ENCODE measurements around the gene CACYBP. TPM values are rescaled to one million over a fixed set of nuclear protein-coding genes. Genes with fewer than 3 reads are reported as not detected.

CACYBP gene
- total and polyA plus RNA-seq, 2 of the 8 experiments (the other 6 are each of a cell fraction or from before 2014, with no cell fraction given) = 28.3 to 247 TPM

GRCh38 chr1:175043824-175044223, 44.1 kb downstream of the CACYBP start:
- Histone ChIP-seq H2AFZ (ENCODE audit: low read length) (peak overlapping the region; percentile 64), H4K5ac (ENCODE audit: insufficient read length, low read depth, low read length) (no peak overlapping the region), H4K20me1 (replicated peaks in 1 of 2; ENCODE audit: control insufficient read depth in 1 of 2, insufficient read depth in 2 of 2, low read length in 2 of 2) (no peaks in the 10 kb centered on the region), H2BK15ac (ENCODE audit: low read length) (0 out of 2 replicates have a peak overlapping the region, but pooled peaks have one; percentile 88), H2AK5ac (ENCODE audit: low read depth, low read length) (no peak overlapping the region), H2BK5ac (ENCODE audit: low read depth, low read length) (no peak overlapping the region), H2BK120ac (replicated peaks; ENCODE audit: low read depth, low read length) (no peak overlapping the region), H3K4ac (replicated peaks; ENCODE audit: insufficient read length, low read depth, low read length) (no peak overlapping the region), H3K4me1 (replicated peaks in 1 of 4; ENCODE audit: control insufficient read depth in 3 of 4, insufficient read depth in 4 of 4, low read length in 3 of 4) (peaks cover 0 to 5% (median 2%) of the 10 kb centered on the region in 4 experiments; a peak in 1 of 7 replicates), H3K14ac (ENCODE audit: insufficient read length) (no peak overlapping the region), H3K36me3 (ENCODE audit: control insufficient read depth in 2 of 4, insufficient read depth in 4 of 4, low read length in 3 of 4) (no peaks in the 10 kb centered on the region), H3K18ac (ENCODE audit: extremely low read depth, low read length) (peak overlapping the region; percentile 32; the same call in 1 of the 2 replicates), H2BK12ac (ENCODE audit: low read depth, low read length) (no peak overlapping the region), H4K91ac (replicated peaks; ENCODE audit: insufficient read length, low read length) (no peak overlapping the region), H3K79me1 (ENCODE audit: low read depth, low read length) (no peaks in the 10 kb centered on the region), H3K4me3 (ENCODE audit: extremely low read depth in 1 of 4, insufficient read depth in 2 of 4, low read depth in 3 of 4, low read length in 4 of 4) (no peak overlapping the region), H3K4me2 (ENCODE audit: insufficient read depth in 1 of 2, low read depth in 2 of 2, low read length in 2 of 2) (no peak overlapping the region), H3K23ac (ENCODE audit: insufficient read length) (no peak overlapping the region), H3K27me3 (replicated peaks in 1 of 4; ENCODE audit: control insufficient read depth in 3 of 4, extremely low read depth in 1 of 4, insufficient read depth in 3 of 4, low read length in 3 of 4) (no peaks in the 10 kb centered on the region), H4K8ac (ENCODE audit: extremely low read depth, insufficient read depth, low read length) (peak overlapping the region; percentile 85; the same call in 1 of the 2 replicates), H3K23me2 (ENCODE audit: low read depth, low read length) (no peaks in the 10 kb centered on the region), H3K56ac (replicated peaks; ENCODE audit: insufficient read length, low read depth, low read length) (no peak overlapping the region), H3K9me3 (ENCODE audit: insufficient read depth in 2 of 2, low read depth in 1 of 2, low read length in 1 of 2) (no peaks in the 10 kb centered on the region; a peak in 1 of 4 replicates), H3K27ac (ENCODE audit: low read depth, low read length) (no peak overlapping the region), H3K79me2 (ENCODE audit: control insufficient read depth in 1 of 2, insufficient read depth in 2 of 2, low read length in 2 of 2) (no peaks in the 10 kb centered on the region), H2BK20ac (ENCODE audit: low read length) (peak overlapping the region; percentile 18; the same call in 1 of the 2 replicates), H3K9ac (replicated peaks in 1 of 4; ENCODE audit: extremely low read depth in 1 of 4, low read depth in 3 of 4, low read length in 3 of 4) (no peak overlapping the region)
- TF ChIP-seq KDM5A (IDR thresholded peaks at IDR 0.05; ENCODE audit: low read length) (no peak), TEAD4 (IDR thresholded peaks at IDR 0.05; ENCODE audit: low read depth, low read length) (peak; percentile 87)
- ChIA-PET CTCF (ENCODE audit: partially characterized antibody) (interaction anchor here (0.7 to 1.3 kb wide), 2 partner anchors 8 to 433 kb away, joined by 3 read pairs; no protein-coding TSS in a partner anchor), POLR2A (ENCODE audit: partially characterized antibody) (interaction anchor here (0.7 kb wide), 1 partner anchor 68 kb away, joined by 3 read pairs; no protein-coding TSS in a partner anchor)
- WGBS, 2 experiments (ENCODE audit: extremely low coverage in 1 of 2, insufficient coverage in 1 of 2, insufficient read length in 1 of 2, insufficient replicate concordance in 2 of 2, low coverage in 1 of 2, low lambda C conversion rate in 2 of 2, missing lambda C conversion rate in 1 of 2) = 88% methylated on average over 18 of the region's 19 CpGs; no CpG with 5 or more reads in 1 of the 2 experiments
- DNase-seq (ENCODE audit: low read depth in 1 of 2, low spot score in 2 of 2) (no peak), FAIRE-seq (no peak)
